Stimulated activated CD8-positive, alpha-beta memory T cell treated with anti-CD3 and anti-CD28 coated beads, Interleukin-4, amount 100 ng/mL, for 1 hour (primary cell): ENCODE data around the gene ESYT3.
"Not testable (repeated sequence)": the region's sequence is repeated elsewhere in the genome, so short reads cannot be mapped to it uniquely, and the experiment has no call there.

ENCODE experiments used
- DNase-seq, 2 donors: peaks; one replicate each; pipeline ENCODE4 v3.0.0-alpha.2; 2020; ENCODE audit warnings: low read depth in 2 of 2, low spot score in 1 of 2

The ESYT3 gene

DNA sequence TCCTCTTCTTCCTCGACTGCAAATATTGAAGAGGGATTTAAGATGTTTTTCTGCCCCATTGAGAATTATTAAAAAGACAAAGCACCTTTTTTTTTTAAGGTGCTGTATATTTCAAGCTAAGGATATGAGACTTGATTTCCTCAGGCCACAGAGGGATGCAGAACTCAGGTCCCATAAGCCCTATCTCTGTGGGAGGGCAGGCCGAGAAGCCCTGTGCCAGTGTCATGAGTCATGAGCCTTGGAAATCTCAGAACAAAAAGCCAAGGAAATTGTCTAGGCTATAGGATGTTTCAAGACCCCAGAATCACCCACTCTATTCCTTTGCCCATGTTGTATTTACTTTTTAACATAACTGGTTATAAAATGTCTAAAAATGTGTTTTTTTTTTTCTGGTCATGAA lies 7.3 kb downstream of the ESYT3 start:
- no peak for DNase-seq

DNA sequence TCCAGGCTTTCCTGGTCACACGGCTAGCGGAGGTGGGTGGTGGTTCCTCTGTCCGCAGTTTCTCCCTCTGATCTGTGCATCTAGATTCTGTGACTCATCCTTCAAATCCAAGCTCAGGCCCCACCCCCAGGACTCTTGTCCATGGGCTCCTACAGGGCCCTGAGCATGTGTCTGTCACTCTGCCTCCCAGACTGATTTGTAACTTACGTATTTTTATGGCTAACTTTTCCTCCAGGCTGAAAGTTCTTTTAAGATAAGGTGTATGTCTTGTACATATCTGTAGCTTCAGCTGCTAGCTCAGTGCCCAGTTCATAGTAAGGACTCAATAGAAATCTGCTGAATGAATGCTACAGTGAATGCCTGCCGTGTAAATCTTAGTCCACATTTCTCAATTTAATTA lies 8.0 kb downstream of the ESYT3 start:
- no peak for DNase-seq

DNA sequence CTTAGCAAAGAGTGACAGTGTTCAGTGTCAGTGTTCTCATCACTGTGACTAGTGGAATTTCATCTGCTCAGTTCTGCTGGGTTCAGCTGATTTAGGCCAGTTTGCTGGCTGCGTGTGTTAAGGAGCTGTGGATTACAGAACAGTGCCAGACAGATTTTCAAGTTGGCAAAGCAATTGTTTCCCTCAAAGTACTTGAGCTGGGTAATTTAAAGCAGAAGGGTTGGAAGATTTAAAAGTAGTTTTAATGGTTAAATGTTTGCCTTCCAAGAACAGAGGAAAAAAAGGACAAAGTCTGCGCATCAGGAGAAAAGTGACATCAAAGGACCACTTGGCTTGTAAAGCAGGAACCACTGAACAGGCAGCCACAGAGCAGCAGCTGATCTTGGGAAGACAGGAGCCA lies 8.7 kb downstream of the ESYT3 start:
- no peak for DNase-seq

DNA sequence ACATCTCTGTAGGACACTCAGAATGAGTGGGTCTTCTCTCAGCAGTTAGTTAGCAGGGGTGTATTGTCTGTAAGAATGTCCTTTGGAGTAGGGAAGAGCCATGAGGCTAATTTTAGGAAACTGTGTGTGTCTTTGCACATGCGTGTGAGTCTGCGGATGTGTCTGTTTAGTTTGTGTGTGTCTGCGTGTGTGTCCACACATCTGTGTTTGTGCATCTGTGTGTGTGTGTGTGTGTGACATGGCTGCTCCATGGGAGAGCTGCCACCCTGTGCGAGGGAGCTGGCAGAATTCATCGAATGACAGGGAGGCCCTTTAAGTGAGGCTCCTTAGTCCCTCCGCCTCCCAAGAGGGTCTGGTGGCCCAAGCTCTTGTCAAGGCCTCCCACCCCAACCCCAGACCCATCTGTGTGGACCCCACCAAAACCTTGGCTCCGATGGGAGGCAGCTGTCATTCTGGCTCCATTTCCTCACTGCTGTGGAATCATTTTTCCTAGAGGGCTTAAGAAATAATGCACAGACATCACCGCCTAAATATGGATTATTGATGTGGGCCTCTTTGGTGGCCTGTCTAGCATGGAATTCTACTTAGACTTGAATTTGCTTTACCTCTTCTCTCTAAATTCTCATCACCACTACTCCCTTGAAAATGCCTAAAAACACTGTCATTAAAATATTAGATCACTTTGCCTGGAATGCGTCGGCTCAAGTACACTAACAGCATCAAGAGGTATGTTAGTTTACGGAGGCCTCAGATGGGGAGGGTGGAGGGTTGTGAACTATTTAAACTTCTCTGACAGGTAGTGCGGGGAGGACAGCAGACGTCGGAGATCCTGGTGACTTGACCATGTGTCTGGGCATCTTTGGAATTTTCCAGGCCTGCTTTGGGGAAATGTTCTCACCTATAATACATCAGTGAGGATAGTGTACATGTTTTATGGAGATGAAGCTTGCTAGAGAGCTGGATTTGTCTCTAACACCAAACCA lies 9.4 kb downstream of the ESYT3 start:
- DNase-seq = no peak

DNA sequence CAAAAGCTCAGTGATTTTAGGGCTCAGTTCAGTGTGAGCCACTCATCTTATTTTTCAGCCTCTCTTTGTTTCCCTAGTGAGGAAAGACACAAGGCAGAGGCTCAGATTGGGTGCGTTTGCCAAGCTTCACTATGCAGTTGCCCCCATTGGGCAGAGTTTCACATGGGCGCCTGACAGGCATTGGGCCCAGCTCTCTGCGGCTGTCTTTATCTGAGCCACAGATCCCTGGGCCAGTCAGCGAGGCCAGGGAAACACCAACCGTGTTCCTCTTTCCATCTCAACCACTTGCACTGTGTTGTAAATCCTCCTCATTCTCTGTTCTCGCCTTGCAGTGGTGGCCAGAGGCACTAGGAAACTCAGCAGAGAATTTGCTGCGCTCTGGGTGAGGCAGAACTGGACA lies 10.8 kb downstream of the ESYT3 start:
- DNase-seq = no peak

DNA sequence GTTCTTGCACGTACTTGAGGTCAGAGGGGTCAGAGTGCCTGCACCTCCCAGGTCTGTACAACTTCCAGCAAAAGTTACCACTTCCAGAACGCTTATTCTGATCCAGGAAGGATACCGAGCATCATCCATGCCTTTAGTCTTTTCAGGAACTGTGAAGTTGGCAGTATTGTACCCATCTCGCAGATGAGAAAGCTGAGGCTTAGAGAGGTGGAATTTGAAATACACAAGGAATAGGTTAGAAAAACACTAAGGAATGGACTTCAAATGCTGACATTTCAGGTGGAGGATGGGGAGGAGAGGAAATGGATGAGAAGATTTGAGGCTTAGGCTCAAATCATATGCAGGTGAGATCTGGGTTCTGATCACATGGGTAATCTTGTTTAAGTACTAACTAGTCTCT lies 11.2 kb downstream of the ESYT3 start:
- no peak for DNase-seq

DNA sequence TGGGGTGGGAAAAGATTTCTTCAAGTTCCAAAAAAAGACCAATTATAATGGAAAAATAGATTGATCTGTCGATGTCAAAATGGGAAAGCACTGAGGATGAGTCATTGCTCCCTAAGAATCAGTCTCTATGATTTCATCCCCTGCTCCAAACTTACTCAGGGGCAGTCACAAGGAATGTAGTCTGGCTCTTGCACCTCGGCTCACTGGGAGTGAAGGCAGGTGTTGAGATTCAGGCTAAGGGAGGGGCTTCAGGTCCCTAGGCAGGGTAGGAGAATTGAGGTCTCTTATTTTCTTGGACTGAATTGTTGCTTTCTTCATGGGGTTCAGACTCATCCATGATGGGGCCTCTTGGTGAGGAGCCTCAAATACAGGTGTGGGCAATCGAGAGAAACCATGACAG lies 14.2 kb downstream of the ESYT3 start:
- DNase-seq = no peak

DNA sequence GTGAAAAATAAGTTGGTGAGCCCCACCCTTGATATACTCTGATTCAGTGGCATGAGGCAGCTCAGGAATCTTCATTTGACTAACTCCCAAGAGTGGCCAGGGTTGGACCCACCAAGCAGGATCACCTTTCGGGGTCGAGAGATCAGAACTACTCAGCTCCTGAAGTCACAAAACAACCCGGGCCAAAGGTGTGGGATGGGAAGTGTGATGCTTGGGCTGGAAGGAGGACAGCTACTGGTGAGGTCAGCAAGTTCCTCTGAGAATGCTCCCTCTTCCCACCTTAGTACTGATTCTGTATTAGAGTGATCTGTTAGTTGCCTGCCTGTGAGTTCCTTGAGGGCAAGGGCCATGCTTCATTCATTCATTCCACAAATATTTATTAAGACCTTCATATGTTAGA lies 15.1 kb downstream of the ESYT3 start:
- DNase-seq = no peak

DNA sequence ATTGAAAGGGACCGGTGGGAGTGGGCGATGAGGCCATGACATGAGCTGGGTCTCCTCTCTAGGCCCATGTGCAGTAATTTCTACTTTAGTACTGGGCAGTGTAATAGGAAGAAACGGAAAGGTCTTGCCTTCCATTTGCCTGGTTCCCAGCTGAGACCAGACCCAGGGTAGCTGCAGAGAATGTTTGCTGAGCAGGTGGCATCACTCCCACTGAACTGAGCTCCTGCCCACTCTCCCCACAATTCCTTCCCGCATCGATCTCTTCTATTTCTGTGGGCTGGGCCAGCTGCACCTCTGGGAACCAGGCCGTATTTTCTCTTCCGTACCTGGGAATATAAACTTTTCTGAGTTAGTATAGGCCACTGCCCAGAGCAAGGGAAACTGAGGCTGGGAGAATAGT lies 15.8 kb downstream of the ESYT3 start:
- DNase-seq = no peak

DNA sequence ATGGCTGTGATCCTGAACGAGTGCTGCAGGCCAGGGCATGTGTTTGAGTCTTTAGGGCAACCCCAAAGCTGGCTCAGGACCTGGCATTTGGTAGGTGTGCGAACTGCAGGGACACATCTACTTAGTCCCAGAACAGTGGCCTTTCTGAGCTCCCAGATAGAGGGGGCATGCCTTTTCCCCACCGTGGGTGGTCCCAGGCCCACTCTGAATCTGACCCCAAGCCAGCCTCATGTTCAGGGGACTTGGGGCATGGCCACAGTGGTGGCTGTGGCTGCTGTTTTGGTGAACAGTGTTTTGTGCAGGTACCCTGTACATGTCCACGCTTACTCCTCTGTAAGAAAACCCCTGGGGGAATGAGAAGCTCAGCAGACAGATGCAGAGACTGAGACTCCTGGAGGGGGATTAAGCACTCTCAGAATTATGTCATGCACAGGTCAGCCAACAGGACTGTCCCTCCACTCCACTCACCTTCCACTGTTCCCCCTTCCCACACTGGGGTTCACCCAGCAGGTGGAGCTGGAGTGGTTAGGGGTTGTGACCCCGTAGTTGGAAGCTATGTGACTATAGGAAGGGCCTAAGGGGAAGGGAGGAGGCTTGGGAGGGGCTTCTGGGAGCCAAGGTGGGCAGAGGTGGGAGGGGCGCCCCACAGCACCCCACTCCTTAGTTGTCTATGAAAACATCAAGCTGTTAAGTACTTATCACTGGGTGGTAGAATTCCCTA lies 16.4 kb downstream of the ESYT3 start:
- DNase-seq = no peak

DNA sequence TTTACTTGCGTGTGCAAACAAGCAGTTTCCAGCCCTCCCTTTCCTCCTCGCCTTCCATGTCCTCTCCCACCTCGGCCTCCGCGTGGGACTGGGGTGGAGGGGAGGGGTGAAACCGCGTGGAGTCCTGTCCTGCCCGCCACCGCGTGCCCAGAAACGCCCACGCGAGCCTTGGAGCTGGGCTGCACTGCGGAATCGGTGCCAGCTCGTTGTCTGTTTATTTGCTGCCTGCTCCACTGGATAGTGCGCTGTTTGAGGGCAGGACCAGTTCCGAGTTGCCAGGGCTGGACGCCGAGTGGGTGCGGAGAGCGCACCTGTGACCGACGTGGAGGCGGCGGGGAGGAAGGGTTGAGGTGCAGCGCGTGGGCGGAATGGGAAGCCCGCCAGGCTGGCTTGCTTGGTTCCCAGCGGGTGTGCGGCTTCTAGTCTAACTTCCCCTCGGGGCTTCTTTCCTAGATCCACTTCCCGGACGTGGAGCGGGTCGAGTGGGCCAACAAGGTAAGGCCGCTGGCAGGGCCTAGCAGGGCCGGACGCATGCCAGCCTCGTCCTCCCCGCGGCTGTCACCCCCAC lies 17.3 kb downstream of the ESYT3 start:
- no peak for DNase-seq

DNA sequence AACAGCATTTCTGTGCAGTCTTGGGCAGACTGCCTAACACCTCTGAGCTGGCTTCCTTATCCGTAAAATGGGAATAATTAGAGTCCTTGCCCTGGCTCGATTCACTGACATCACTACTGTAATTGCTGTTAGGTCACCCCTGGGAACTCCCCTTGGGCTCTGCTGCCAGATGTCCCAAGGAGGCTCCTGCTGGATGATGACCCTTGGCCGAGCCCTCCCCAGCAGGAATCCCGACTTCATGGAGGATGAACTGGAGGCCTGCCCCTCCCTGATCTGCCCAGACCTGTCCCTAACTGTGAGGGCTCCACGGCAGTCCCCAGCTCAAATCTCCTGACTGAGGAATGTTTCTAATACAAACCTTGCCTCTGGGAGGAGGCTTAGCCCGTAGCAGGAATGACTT lies 18.0 kb downstream of the ESYT3 start:
- no peak for DNase-seq

DNA sequence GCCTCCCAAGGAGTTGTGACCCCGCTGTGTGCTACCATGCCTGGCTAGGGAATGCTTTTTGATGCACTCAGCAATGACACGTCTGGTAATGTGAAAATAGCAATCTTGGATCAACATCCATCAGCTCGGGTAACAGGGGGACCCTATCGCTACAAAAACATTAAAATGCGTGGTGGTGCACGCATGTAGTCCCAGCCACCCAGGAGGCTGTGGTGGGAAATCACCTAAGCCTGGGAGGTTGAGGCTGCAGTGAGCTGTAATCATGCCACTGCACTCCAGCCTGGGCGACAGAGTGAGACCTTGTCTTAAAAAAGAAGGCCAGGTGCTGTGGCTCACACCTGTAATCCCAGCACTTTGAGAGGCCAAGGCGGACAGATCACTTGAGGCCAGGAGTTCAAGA lies 19.5 kb downstream of the ESYT3 start:
- not testable (repeated sequence) for DNase-seq

DNA sequence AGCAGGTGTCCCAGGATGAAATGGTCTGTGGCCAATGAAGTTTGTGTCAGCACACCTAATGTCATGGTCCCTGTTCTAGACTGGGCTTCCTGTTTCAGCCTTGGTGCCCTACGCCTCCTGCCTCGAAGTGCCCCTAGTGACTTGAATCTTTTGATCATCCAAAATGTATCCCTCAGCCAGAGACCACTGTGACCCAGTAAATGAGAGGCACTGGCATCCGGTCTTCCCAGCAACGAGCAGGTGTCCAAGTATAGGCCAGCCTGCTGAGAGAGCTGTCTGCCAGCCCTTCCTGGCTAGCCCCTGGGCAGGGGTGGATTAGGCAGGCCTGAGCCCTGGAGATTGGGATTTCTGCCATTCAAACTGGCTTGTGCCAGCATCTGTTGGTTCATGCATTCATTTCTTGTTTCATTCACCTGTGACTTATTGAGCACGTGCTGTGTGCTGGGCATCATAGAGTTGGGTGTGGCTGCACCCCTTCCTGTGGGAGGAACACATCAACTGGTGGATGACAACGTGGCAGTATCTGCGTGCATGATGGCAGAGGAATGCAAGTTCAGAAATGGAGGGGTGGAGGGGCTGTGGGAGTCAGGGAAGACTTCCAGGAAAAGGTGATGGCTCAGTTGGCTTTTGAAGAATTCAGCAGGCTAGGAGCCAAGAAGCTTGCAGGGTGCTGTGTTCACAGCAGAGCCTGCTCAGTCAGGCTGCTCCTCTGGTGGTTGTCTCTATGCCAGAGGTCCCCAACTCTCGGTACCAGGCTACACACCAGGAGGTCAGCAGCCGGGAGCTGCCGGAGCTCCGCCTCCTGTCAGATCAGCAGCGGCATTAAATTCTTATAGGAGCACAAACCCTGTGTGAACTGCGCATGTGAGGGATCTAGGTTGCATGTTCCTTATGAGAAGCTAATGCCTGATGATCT lies 21.6 kb downstream of the ESYT3 start:
- no peak for DNase-seq

DNA sequence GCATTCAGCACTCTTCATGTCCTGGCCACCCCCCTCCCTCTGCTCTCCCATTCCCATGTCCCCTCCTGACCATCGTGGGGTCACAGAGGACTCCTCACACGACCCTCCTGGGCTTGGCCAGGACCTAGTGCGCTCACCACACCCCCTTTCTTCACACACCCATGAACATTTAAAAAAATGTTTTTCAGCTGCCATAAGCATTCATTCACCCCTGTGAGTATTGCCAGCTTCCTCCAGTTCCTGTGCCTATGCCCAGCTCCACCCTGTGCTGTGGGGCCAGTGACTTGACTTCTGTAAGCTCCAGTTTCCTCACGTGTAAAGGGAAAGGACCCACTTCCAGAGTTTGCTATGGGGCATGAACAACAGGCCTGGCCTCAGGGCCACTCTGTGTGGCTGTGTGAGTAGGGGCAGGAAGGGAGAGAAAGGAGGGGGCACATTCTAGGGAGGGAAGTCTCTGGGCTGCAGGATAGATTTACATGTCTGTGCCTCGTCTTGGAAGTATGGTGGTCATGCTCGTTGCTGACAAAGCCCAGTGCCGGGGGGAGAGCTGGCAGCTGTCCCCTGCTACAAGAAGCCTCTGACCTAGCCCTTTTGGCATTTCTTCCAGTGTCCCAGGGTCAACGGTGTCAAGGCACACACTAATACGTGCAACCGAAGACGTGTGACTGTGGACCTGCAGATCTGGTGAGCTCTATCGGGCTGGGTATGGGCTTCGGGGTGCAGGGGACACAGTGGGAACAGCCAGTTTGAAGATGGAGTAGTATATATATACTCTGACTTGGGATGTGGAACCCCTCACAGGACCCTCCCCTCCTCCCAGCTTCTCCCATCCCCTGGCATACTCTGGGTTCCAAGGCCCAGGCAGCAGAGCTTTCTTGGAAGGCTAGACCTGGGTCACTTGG lies 22.8 kb downstream of the ESYT3 start:
- no peak for DNase-seq

DNA sequence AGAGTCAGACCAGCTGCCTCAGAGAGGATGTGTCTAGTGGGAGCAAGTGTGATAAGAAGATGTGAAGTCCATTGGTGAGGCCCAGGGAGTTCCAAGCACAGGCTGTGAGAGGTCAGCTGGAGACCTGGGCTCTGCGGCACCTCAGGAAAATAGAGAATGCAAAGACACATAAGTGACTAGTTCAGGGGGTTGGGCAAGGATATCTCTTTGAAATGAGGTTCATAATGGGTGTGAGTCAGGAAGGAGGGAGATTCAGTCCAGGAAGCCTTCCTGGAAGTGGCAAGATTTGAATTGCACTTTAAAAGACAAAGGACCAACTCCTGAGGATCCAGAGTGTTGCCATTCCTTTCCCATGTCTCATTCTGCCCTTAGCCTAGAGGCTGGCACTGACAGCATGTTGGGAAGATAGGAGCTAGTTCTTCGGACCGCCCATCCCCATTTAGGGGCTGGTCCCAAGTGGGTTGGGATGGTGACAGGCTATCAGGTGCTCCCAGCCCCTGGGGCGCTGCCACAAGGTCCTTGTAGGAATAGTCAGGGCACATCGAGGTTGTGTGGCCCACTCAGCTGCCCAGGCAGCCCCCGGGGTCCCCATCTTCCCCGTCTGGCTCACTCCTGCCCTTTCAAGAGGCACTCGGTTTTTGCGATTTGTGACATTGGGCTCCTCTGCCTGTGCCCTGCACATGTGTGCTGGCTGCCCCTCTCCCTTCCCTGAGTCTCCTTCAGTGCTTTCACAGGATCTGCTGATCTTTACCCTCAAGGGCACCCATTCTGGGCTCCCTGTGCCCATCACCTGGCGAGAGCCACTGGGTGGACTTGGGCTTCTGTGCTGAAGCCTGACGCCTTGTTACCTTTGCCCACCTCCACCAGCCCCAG lies 23.7 kb downstream of the ESYT3 start:
- DNase-seq = no peak

DNA sequence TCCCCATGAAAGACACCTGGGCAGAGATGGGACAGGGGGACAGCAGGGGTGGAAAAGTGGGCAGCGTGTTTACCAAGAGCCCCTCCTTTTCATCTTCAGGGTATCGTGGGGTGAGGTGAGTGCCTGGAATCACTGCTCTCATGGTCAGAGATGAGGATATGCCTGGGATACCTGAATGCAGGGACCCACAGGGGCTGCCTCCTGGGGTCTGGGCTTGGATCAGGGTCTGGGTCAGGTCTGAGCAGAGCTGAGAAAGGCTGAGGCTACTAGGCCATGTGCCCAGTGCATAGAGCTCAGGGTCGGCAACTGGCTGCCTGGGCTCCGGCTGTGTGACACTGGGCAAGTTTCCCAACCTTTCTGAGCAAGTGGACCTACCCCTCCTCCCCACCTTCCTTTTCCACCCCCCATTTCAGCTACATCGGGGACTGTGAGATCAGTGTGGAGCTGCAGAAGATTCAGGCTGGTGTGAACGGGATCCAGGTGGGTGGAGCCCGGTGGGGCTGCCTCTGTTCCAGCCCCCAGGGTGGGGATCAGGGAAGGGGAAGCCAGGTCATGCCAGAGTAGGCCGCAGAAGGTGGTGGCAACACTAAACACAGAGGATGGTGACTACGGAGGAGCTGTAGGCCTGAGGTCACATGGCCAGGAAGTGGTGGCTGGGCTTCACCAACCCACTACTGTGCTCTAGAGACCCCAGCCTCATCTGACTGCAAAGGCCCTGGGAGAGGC lies 24.5 kb downstream of the ESYT3 start:
- no peak for DNase-seq
